ENCODE data around the gene LIME1.

LIME1 gene

DNA sequence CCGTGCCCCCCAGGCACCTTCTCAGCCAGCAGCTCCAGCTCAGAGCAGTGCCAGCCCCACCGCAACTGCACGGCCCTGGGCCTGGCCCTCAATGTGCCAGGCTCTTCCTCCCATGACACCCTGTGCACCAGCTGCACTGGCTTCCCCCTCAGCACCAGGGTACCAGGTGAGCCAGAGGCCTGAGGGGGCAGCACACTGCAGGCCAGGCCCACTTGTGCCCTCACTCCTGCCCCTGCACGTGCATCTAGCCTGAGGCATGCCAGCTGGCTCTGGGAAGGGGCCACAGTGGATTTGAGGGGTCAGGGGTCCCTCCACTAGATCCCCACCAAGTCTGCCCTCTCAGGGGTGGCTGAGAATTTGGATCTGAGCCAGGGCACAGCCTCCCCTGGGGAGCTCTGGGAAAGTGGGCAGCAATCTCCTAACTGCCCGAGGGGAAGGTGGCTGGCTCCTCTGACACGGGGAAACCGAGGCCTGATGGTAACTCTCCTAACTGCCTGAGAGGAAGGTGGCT is 39.1 kb upstream of the LIME1 start:
- no peak for DNase-seq

DNA sequence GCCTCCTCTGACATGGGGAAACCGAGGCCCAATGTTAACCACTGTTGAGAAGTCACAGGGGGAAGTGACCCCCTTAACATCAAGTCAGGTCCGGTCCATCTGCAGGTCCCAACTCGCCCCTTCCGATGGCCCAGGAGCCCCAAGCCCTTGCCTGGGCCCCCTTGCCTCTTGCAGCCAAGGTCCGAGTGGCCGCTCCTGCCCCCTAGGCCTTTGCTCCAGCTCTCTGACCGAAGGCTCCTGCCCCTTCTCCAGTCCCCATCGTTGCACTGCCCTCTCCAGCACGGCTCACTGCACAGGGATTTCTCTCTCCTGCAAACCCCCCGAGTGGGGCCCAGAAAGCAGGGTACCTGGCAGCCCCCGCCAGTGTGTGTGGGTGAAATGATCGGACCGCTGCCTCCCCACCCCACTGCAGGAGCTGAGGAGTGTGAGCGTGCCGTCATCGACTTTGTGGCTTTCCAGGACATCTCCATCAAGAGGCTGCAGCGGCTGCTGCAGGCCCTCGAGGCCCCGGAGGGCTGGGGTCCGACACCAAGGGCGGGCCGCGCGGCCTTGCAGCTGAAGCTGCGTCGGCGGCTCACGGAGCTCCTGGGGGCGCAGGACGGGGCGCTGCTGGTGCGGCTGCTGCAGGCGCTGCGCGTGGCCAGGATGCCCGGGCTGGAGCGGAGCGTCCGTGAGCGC is 38.5 kb upstream of the LIME1 start:
- no peak for DNase-seq

DNA sequence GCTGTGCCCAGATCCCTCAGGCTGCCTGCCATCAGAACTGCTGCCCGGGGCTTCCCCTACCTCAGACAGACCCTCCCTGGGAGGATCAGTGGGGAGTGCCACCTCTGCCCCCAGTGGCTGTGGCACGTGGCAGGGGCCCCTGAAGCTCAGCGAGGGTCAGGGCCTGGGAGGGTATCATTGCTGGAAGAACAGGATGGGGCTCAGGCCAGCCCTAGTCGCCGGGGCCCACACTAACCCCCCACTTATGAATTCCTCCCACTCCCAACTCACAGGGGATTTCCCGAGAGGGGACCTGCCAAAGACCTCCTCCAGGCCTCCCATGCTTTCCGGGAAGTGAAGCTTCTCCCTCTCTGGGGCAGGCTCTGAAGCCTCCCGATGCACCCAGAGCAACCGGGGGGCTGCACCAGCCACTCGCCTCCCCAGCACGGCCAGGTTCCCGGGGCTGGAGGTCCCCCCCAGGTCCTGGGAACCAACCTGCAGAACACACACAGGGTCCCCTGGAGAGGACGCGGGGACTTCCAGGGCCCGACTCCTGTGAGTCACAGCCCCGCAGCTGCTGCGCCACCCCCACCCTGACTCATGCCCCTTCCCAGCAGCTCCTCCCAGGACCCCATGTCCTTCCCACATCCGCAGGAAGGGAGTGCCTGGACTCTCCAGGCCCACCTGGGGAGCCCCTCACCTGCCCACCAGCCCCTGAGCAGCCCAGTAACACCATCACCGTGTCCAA is 37.6 kb upstream of the LIME1 start:
- DNase-seq, result no peak

DNA sequence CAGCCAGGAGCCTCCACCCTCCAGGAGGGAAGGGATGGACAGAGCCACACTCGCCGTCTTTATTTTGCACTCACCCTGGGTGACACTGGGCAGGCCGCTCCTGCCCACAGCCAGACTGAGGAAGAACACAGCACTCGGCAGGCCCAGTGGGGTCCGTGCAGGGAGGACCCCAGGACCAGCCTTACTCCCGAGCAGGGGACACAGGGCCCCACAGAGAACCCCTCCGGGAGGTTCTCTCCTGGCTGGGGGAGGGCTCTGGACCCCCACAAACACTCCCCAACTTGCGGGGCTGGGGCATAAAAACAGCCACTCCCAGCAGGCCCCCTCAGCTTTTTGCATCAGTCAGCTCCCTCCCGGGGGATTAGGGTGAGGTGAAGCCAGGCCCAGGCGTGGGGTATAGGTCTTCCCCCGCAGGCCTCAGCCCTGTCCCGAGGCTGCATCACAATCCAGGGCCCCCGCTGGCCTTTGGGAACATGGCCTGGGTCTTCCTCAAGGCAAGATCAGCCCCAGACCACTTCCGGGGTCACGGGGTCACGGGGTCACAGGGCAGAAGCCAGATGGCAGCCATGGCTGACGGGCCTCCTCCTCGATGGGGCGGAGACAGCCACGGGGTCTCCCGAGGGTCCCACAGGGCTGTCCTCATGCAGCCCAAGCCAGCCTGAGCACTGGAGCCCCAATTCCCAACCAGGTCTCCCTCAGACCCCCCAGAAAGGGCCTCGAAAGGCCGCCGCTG is 36.8 kb upstream of the LIME1 start:
- no peak for DNase-seq

DNA sequence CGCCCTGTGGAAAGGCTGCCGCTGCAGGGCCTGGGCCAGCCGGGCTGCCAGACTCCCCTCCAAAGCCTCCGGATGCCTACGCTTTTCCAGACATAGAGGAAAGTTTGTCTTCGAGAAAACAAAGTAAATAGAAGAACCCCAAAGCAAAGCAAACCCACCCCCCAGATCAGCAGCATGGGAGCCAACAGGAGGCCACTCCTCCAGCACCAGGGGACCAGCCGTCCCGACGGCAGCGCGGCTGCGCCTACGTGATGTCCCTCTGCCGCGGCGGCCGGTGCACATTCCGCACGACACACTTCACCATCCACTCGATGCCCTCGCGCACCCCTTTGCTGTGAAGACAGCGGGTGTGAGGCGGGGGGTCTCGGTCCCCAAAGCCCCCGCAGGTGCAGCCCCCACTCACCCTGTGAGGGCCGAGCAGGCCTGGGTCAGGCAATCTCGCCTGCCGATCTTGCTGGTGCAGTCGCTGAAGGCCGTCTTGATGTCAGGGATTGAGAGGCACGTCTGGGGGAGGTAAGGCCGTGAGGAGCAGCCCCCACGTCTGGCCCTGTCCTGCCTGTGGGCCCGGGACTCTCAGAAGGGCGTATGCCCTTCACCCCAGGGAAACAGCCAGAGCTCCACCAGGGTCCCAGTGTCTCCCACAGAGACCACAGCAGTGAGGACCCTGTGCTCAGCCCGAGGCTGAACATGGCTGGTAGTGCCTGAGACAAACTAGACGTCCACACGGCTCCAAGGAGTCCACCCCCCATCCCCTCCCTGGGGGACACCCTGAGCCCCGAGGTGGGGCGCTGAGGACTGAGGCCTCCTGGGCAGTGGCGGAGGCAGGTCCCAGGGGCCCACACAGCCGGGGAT is 36.0 kb upstream of the LIME1 start:
- no peak for DNase-seq

DNA sequence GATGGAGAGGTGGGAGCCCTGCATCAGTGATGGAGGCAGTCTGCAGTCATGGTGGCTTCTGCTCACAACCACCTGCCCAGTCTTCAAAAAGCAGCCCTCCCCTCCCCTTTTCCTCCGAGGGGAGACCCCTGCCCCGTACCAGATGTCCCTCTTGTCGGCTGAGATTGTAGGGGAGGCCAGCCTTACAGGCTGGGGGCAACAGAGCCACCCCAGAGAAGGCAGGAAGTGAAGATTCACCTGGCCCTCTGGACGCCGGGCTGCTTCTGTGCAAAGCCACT is 35.5 kb upstream of the LIME1 start:
- DNase-seq, result no peak

DNA sequence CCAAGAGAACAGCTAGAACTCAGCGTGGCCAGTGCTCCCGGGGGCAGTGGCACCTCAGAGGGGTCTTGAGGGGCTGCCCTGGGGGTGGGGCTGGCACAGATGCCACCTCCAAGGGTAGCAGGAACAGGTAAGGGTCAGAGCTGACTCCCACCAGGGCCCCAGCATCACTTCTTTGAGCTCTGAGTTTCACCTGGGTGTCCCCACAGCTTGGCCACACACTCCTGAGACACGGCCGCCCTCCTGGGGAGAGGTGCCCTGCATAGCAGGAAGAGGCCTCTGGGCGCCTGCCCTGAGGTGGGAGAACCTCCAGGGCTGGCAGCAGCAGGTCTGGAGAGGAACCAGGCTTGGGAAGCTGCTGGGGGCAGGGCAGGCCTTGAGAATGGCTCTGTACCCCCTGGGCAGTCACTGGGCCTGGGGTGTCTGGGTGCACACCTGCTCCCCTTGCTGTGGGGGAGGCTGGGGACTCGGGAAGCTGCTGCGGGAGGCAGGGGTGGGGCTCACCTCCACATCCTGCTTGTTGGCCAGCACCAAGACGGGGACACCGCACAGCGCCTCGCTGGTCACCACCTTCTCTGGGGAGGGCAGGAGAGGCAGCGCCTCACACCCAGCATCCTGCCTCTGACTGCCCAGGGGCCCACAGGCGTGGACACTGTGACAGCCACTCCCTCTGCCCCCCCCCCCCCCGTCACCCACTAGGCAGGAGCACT is 35.0 kb upstream of the LIME1 start:
- DNase-seq, result no peak

DNA sequence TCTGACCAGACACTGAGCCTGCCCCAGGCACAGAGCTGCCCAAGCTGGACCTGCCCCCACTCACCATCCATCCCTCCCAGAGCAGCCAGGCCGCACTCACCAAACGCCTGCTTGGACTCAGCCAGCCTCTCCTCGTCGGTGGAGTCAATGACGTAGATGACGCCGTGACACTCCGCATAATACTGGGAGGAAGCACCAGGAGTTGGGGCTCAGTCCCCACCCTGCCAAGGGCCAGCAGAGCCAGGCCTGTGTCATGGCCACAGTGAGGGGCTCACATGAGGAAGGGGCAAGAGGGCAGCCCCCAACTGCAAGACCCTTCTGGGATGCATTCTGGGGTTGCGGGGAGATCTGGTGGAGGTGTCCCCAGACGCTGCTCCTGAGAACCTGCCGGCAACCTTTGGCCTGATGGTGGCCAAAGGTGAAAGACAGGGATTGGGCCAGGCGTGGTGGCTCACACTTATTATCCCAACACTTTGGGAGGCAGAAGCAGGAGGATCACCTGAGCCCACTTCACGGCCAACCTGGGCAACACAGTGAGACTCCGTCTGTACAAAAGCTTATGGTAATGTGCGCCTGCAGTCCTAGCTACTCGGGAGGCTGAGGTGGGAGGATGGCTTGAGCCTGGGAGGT is 34.3 kb upstream of the LIME1 start:
- DNase-seq, result no peak

DNA sequence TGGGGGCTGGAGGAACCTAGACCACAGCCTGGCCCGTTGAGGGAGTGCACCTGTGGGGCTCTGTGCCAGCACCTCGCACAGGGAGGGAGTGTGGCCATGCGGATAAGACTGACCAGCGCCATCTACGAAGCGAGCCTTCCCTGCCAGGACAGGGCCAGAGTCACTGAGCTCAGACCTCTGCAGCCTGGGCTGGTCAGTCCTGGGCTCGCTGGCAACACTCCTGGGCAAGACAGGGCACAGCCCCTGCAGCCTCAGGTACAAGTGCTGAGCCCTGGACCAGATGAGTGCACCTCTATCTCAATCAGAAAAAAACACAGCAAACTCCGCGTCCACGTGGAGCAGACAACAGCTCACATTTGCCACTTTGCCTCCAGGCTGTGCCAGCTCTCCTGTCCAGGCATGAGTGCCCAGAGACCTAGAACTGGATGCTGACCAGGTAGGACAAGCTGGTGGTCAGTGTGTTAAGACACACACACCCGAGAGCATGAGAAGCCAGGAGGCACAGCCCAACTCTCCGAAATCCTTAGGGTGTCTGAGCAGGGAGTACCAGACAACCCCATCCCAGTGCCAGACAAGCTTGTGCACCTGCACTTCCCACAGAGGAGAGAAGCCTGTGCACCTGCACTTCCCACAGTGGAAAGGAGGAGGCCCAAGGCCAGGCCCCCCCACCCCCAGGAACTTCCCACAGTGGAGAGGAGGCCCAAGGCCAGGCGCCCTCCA is 33.6 kb upstream of the LIME1 start:
- no peak for DNase-seq

DNA sequence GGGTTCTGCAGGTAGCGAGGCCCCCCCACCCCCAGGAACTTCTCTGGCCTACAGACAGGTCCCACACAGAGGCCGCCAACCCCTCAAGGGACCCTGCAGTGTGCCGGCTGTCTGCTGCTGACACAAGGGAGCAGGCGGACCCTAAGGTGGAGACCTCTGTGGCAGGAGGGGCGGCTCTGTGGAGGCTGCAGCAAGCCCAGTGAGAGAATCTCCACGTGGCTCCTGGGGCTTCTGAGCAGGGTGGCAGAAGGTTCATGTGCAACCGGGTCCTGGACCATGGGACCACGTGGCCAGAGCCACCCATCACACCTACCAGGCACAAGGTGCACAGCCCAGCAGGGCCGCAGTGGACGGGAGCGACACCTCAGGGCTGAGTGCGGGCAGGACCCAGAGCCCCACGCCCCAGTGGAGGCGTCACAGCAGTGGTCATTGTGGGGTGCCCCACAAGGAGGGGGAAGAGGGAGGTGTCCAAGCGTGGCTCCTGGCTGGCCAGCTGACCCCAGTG is 32.9 kb upstream of the LIME1 start:
- DNase-seq, result no peak

DNA sequence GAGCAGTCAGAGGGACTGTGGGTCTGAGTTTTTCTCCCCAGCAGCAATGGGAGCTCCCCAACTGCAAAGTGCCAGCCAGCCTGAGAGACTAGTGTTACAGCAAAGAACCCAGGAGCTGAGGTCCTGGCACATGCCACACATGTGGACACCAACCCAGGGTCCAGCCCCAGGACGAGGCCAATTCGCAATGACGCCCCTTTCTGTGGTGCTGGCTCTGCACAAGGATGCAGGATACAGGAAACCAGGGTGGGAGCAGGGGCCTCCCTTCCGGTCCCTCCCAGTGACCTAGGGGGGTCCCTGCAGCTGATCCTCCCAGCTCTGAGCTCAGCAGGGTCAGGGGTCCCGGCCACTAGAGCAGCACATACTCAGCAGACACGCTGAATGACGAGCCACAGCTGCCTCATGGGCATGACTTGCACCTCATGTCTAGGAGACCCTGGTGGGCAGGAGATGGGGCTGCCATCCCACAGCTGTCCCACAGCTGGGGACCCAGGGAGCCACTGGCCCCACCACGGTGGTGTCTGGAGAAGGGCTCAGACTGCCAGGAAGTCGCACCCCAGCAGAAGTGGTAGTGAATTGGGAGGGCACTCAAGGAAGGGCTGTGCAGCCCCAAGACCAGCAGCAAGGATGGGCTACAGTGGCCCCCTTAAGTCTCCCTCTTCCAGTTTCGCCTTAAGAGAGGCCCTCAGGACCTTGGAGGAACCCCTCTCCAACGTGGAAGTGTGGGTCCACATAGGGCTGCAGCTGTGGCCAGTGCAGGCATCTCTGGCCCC is 32.3 kb upstream of the LIME1 start:
- no peak for DNase-seq

DNA sequence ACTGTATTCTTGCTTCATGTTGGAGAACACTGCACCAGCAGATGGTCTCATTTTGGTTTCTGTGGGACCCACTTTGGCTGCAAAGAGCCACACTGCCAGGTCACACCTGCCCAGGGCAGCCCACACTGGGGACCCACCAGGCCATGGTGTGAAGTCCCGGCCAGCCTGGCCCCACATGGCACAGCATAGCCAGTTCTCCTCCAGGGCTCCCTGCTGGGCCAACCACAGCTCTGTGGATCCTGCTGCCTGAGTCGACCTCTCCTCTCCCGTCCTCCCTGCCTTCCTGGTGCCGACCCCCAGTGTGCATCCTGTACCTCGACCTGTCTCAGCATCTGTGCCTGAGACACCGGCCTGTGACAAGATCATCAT is 31.7 kb upstream of the LIME1 start:
- no peak for DNase-seq

DNA sequence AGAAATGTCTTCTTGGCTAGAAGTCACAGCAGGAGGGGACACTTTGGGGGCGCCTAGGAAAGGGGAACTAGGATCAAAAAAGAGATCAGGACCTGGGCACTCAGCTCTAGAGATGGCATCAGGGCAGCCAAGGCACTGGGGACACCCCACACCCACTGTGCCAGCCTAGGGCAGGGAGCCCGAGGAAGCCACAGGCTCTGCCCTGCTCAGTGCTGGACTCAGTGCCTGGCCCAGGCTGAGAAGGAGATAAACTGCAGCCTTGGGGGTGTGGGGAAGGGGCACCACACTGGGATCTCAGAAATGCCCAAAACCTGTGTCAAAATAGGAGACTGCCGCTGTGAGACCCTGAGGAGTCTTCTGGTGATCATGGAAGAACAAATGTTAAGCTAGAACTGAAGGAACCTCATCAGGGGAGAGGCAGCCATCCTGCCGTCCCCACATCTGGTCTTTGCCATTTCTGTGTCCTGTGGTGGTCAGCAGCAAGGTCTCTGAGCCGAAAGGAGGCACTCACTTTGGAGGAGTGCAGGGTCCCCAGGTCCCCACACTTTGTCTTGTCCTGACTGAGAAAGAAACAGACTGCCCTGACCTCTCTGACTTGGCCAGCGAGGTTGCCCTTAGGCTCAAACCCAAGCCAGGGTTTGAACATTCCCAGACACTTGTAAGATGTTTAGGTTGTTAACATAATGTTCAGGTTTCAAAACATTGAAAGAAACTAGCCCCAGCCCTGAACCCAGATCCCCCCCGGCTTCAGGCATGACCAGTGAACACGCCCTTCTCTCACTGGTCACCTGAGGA is 31.0 kb upstream of the LIME1 start:
- DNase-seq, result no peak

DNA sequence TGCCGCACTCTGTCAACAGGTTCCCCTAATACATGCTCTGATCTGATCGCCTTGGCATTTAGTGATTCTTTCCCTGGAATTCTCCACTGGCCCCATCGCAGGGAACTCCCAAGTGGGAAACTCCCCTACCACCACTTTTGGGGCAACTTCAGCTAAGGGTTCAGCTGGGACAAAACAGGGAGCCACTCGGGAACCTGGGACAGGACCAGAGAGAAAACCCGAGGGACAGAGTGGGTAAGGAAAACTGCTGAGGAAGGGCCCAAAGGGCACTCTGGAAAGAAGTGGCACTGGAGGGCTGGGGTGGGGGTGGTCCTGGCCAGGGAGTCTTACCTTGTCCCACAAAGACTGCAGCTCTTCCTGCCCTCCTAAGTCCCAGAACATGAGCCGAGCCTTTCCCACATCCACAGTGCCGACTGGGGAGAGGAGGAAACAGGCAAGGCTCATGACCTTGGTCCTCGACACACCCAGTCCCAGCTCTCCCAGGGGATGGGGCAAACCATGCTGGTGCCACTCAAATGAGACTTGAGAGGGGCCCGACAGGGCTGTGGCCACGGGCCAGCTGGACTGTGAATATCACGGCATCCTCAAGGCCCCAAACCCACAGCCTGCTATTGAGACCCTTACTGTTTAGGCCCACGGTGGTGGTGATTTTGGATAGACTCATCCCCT is 30.3 kb upstream of the LIME1 start:
- DNase-seq, result no peak

DNA sequence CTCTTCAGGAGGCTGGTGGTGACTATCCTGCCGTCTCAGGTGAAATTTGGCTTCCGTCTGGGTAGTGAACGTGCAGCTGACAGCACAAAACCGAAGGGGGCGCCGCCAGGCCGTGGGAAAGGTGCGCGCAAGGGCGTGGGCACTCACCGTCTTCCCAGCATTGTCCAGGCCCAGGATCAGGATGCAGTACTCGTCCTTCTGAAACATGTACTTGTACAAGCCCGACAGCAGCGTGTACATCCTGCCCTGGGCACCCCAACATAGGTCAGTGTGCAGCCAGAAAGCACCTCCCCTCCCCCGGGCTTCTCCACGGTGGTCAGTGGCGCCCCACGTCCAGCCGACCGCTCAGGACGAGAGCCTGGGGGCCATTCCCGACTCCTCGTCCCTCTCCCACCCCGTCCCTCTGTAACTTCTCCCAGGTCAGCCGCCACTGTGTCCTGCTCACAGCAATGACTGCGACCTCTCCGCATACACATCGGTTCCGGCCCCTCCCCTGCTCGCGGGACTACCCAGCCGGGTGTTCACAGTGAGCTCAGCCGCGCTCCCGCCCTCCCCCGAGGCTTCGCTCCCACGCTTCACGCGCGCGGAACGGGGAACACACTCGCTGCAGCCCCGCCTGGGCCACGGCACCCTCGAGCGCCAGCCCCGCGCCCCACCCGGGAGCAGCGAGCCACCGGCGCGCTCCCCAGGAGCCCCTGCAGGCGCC is 29.5 kb upstream of the LIME1 start:
- DNase-seq, result no peak

DNA sequence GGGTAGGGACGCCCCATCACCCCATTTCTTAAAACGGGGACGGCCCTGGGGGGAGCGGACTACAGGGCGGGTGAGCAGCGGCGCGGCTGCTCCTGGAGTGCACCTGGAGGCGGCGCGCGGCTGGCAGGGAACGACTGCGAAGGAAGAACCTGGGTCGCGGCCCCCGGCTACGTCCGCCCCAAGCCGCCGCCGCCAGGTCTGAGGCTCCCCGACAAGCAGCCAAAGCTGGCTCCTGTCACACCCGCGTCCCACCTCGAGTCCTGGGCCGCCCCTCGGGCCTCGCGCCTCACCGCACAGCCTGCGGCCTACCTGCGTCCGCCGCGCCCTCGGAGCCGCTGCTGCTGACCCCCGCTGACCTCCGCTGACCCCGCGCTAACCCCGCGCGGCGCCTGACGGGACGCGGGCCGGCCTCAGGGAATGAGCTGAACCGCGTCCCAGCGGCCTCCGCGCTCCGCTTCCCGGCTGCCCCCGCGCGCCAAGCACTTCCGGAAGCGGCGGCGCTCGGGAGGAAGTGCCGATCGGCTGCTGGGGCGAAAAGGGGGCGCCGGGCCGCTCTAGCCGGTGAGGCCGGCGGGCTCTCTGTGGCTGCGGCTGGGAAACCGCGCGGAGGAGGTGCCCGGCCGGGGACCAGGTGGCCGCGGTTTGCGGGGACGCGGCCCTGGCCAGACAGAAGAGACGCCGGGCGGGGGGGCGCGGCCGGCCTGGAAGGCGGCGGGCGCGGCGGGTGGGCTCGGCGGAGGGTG is 28.7 kb upstream of the LIME1 start, which contains the start of the genes ARFRP1 and ZGPAT:
ARFRP1 (minus strand) TSS at position 419 of the 743 bp plus-strand sequence. CDS start 885 bp downstream, outside the sequence.
ZGPAT (plus strand) TSS at position 482 of the 743 bp plus-strand sequence. CDS start 542 bp downstream, outside the sequence.
- peak; percentile 81 for DNase-seq
